ENCODE data around the gene HK1. TPM values are rescaled to one million over a fixed set of nuclear protein-coding genes. Genes with fewer than 3 reads are reported as not detected.

The HK1 gene
- total and polyA plus RNA-seq, 2 of the 4 experiments (the other 2 are of a cell fraction), result 53.7 to 90.5 TPM

DNA sequence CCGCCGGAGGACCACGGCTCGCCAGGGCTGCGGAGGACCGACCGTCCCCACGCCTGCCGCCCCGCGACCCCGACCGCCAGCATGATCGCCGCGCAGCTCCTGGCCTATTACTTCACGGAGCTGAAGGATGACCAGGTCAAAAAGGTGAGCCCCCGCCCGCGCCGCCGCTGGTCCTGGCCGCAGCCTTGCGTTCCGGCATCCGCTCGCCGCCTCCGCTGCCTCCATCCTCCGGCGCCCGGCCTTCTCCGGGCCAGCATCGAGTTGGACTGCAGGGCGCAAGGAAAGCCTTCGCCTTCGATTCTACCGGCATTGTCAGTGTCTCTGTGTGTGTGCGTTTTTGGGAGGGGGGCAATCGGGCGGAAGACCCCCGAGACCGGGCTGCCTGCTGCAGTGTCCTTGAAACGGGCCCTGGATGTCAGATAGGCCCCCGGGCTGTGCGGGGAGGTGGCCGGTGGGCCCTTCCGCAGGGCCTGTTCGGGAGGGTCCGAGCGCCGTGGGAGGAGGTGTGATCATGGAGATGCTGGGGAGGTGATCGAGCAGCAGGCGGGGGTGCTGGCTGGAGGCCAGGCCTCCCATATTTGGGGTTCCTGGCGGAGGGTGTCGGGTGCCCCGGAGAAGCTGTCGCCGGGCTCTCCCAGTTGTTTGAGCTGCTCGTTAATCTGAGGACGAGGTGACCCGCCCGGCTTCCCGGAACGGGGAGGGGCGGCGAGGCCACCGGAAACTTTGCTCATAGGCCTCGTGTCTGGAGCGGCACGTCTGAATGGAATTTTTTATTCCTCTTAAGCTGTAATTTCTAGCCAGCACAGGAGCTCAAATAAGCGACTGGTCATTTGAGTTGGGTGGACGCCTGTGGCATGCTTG is 40.8 kb downstream of the HK1 start:
- 1% methylated on average over 37 of the region's 73 CpGs; no CpG with 5 or more reads in 1 of the 2 experiments for WGBS, 2 experiments (ENCODE audit: extremely low coverage in 2 of 2, insufficient read length in 1 of 2)
- no peak overlapping the region for H4K5ac ChIP-seq (ENCODE audit: low read depth, low read length)
- peak overlapping the region in 1 of 2 experiments; percentile 72; a peak in 3 of 4 replicates for H4K8ac ChIP-seq (ENCODE audit: low read depth in 2 of 2, low read length in 2 of 2)
- peak overlapping the region; percentile 86; the same call in 1 of the 2 replicates for H2AK5ac ChIP-seq (ENCODE audit: low read depth, low read length)
- DNase-seq (peak; percentile 53), ATAC-seq (ENCODE audit: low read depth) (peak; percentile 41)
- H2BK5ac ChIP-seq (ENCODE audit: low read depth, low read length, poor library complexity, severe bottlenecking), result peak overlapping the region; percentile 68
- H3K9me1 ChIP-seq (ENCODE audit: insufficient read depth, low read length), result peaks cover 37% of the 10 kb centered on the region
- peak overlapping the region; percentile 85 for H3K27ac ChIP-seq (ENCODE audit: insufficient read depth, low read length)
- peak overlapping the region; percentile 86 for H3K9ac ChIP-seq (ENCODE audit: low read depth, low read length)
- peak overlapping the region; percentile 21 for H2BK120ac ChIP-seq (ENCODE audit: low read depth, low read length)
- H4K20me1 ChIP-seq (ENCODE audit: insufficient read depth, low read length), result peaks cover 42% of the 10 kb centered on the region
- H3K56ac ChIP-seq (ENCODE audit: extremely low read depth, insufficient read depth, low read length), result peak overlapping the region; percentile 46
- H2BK20ac ChIP-seq (ENCODE audit: low read depth, low read length), result no peak overlapping the region
- H3K4me3 ChIP-seq (ENCODE audit: insufficient read depth, low read depth, low read length), result peak overlapping the region; percentile 90
- peak overlapping the region; percentile 83 for H3K23ac ChIP-seq (ENCODE audit: low read depth, low read length)
- POLR2A ChIA-PET (ENCODE audit: unreplicated experiment), result interaction anchor here (0.7 kb wide), 1 partner anchor 16 kb away, joined by 3 read pairs; no protein-coding TSS in a partner anchor
- peak overlapping the region; percentile 93 for H3K4ac ChIP-seq (ENCODE audit: low read depth, low read length)
- dilution Hi-C loops (cut with HindIII; ENCODE audit: low sequenced_read_pairs, unreplicated experiment) (no loop called here), in situ Hi-C loops (cut with MboI; ENCODE audit: low sequenced_read_pairs) (no loop called here), intact Hi-C loops (cut with micrococcal nuclease) (loop anchor here (1.0 to 5.0 kb wide), 3 partner anchors 43 to 82 kb away; no protein-coding TSS in a partner anchor)
- H3K36me3 ChIP-seq (ENCODE audit: control insufficient read depth, insufficient read depth, low read length), result no peaks in the 10 kb centered on the region
- peak overlapping the region; percentile 82 for H4K91ac ChIP-seq (ENCODE audit: insufficient read depth, low read depth, low read length)
- H2BK15ac ChIP-seq (ENCODE audit: low read depth, low read length), result peak overlapping the region; percentile 23; the same call in 1 of the 3 replicates
- no TSS peak for BruUV-seq (replicated peaks)
- no peaks in the 10 kb centered on the region for H3K27me3 ChIP-seq (ENCODE audit: control insufficient read depth, insufficient read depth, low read length)
- no peaks in the 10 kb centered on the region for H3K9me3 ChIP-seq (ENCODE audit: control insufficient read depth, insufficient read depth, low read length)
- H3K79me1 ChIP-seq (ENCODE audit: low read depth in 1 of 2, low read length in 2 of 2), result peaks cover 20 to 61% of the 10 kb centered on the region in 2 experiments
- H3K14ac ChIP-seq (replicated peaks; ENCODE audit: low read depth, low read length), result peak overlapping the region; percentile 89
- CTCF ChIA-PET, result interaction anchor here (0.6 kb wide), 1 partner anchor 366 kb away, joined by 3 read pairs; no protein-coding TSS in a partner anchor
- peak overlapping the region; percentile 96 for H2AFZ ChIP-seq (replicated peaks; ENCODE audit: low read length, poor library complexity)
- peak overlapping the region; percentile 21; the same call in 1 of the 2 replicates for H3K18ac ChIP-seq (ENCODE audit: low read depth, low read length)
- H2AK9ac ChIP-seq (replicated peaks; ENCODE audit: low read depth, low read length, poor library complexity), result peak overlapping the region; percentile 99
- TF ChIP-seq, protein P1, sequence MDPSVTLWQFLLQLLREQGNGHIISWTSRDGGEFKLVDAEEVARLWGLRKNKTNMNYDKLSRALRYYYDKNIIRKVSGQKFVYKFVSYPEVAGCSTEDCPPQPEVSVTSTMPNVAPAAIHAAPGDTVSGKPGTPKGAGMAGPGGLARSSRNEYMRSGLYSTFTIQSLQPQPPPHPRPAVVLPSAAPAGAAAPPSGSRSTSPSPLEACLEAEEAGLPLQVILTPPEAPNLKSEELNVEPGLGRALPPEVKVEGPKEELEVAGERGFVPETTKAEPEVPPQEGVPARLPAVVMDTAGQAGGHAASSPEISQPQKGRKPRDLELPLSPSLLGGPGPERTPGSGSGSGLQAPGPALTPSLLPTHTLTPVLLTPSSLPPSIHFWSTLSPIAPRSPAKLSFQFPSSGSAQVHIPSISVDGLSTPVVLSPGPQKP (IDR thresholded peaks at IDR 0.05; ENCODE audit: borderline replicate concordance, low read depth, low read length), result no peak
- 0 out of 2 replicates have a peak, but pooled peaks have one; percentile 17 for TF ChIP-seq POLR2A (IDR thresholded peaks at IDR 0.05; ENCODE audit: low read depth, low read length)
- no peak for TF ChIP-seq CHD1 (IDR thresholded peaks at IDR 0.05; ENCODE audit: low read depth, low read length)
- no peak for TF ChIP-seq MAFK (IDR thresholded peaks at IDR 0.05; ENCODE audit: low read depth, low read length)
- TF ChIP-seq RAD21 (IDR thresholded peaks at IDR 0.05; ENCODE audit: low read length), result no peak
- no peak; the same call in 1 of the 2 replicates for TF ChIP-seq BHLHE40 (IDR thresholded peaks at IDR 0.05; ENCODE audit: low read depth, low read length)
- no peak for TF ChIP-seq FOS (IDR thresholded peaks at IDR 0.05; ENCODE audit: low read depth, low read length)
- peak; percentile 79 for TF ChIP-seq MXI1 (IDR thresholded peaks at IDR 0.05; ENCODE audit: borderline replicate concordance, low read depth, low read length)
- no peak for TF ChIP-seq SMC3 (IDR thresholded peaks at IDR 0.05; ENCODE audit: low read depth, low read length)
- TF ChIP-seq RFX5 (IDR thresholded peaks at IDR 0.05; ENCODE audit: low read depth, low read length), result no peak
- no peak for TF ChIP-seq RCOR1 (IDR thresholded peaks at IDR 0.05; ENCODE audit: insufficient replicate concordance, low read length)
- TF ChIP-seq NFE2L2 (IDR thresholded peaks at IDR 0.05; ENCODE audit: low read depth, low read length), result no peak
- TF ChIP-seq CEBPB (IDR thresholded peaks at IDR 0.05; ENCODE audit: low read depth, low read length), result no peak
- H3K4me2 ChIP-seq (ENCODE audit: low read depth, low read length), result peak overlapping the region; percentile 97
- H3K4me1 ChIP-seq (ENCODE audit: control insufficient read depth, insufficient read depth, low read length), result peaks cover 30% of the 10 kb centered on the region
